ENCODE data around the gene GUCY1A1.

The GUCY1A1 gene

GRCh38 chr4:155777971-155778735 is 111.5 kb downstream of the GUCY1A1 start:
- DNase-seq (ENCODE audit: low read depth): no peak

- DNase-seq (ENCODE audit: low read depth): no peak
Observed at GRCh38 chr4:155780775-155781174, 114.1 kb downstream of the GUCY1A1 start.

DNA sequence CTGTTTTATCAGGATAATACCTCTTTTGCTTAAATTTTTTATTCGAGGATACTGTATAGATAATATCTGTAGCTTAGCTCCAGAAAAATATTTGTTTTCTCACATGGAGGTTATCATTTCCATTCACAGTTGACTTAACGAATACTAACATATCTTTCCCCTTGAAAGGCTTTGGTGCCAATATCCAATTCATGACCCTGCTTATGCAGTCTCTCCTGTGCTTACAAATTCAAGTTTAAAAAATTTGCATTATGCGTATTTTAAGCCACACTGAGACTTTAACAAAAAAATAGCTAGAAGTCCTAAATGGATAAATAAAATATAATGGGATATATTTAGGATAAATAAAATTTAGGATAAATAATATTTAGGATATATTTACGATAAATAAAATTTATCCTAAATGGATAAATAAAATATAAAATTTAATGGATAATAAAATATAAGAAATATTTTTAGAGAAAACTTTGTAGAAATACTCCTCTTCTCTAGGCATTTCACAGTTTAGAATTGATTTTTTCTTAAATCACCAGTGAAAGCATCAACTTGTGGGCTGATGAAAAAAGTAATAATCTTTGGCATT is 114.7 kb downstream of the GUCY1A1 start:
- DNase-seq (ENCODE audit: low read depth): no peak
